Neural cell (in vitro differentiated cells): ENCODE data around the gene RSF1. TPM values are rescaled to one million over a fixed set of nuclear protein-coding genes. Genes with fewer than 3 reads are reported as not detected.

Experiments used
- H2AFZ ChIP-seq: fragments of 200-600, 300-800 bp; sonication (generic), shearing (Covaris generic); 2 replicates; pipeline ENCODE4 v1.6.0; 2014; ENCODE audit warnings: low read depth, mild to moderate bottlenecking, antibody characterized with exemption, low read length, moderate library complexity
- H3F3A ChIP-seq: fragments of 200-600 bp; shearing (Covaris generic); 2 replicates; pipeline ENCODE4 v1.6.1; 2016; ENCODE audit warnings: mild to moderate bottlenecking, moderate library complexity, mixed read lengths, antibody characterized with exemption, low read length; ENCODE audit not compliant: insufficient read depth, poor library complexity, severe bottlenecking
- H3K27ac ChIP-seq: fragments of 200-600, 300-800 bp; sonication (generic), shearing (Covaris generic); 2 replicates; pipeline ENCODE4 v1.5.1; 2014; ENCODE audit warnings: mild to moderate bottlenecking, low read length, moderate library complexity
- H3K27me3 ChIP-seq: fragments of 300-800, 200-600 bp; sonication (generic), shearing (Covaris generic); 2 replicates; pipeline ENCODE4 v1.6.0; 2014; ENCODE audit warnings: mild to moderate bottlenecking, low read depth, low read length, moderate library complexity; ENCODE audit not compliant: insufficient read depth
- H3K36me3 ChIP-seq: fragments of 300-800, 200-600 bp; sonication (generic), shearing (Covaris generic); 2 replicates; pipeline ENCODE4 v1.5.1; 2014; ENCODE audit warnings: mild to moderate bottlenecking, antibody characterized with exemption, low read length, moderate library complexity; ENCODE audit not compliant: insufficient read depth
- H3K4me2 ChIP-seq: fragments of 300-800, 200-600 bp; sonication (generic), shearing (Covaris generic); 2 replicates; pipeline ENCODE4 v1.6.0; 2014; ENCODE audit warnings: mild to moderate bottlenecking, low read length
- H3K4me3 ChIP-seq: fragments of 300-800, 200-600 bp; sonication (generic), shearing (Covaris generic); 2 replicates; pipeline ENCODE4 v1.5.1; 2014; ENCODE audit warnings: mild to moderate bottlenecking, low read length, moderate library complexity
- H3K79me2 ChIP-seq: fragments of 200-600 bp; shearing (Covaris generic); replicated peaks from 2 replicates; pipeline ENCODE4 v1.6.0; 2014; ENCODE audit warnings: mild to moderate bottlenecking, low read length, moderate library complexity; ENCODE audit not compliant: insufficient read depth
- H3K9ac ChIP-seq: fragments of 300-800, 200-600 bp; sonication (generic), shearing (Covaris generic); 2 replicates; pipeline ENCODE4 v1.6.1; 2016; ENCODE audit warnings: mild to moderate bottlenecking, low read length, mixed read lengths
- H3K9me2 ChIP-seq: fragments of 200-600 bp; shearing (Covaris generic); 2 replicates; pipeline ENCODE4 v1.6.1; 2016; ENCODE audit warnings: mild to moderate bottlenecking, low read length, mixed read lengths; ENCODE audit not compliant: insufficient read depth
- H3K9me3 ChIP-seq: fragments of 200-600, 300-800 bp; sonication (generic), shearing (Covaris generic); 2 replicates; pipeline ENCODE4 v1.6.1; 2016; ENCODE audit warnings: mild to moderate bottlenecking, mixed run types, low read length, moderate library complexity, mixed read lengths
- H4K20me1 ChIP-seq: fragments of 200-600 bp; shearing (Covaris generic); 2 replicates; pipeline ENCODE4 v1.6.1; 2016; ENCODE audit warnings: mild to moderate bottlenecking, mixed run types; ENCODE audit not compliant: insufficient read depth
- CTCF ChIP-seq: fragments of 450-650 bp; IDR thresholded peaks from 2 replicates; pipeline ENCODE4 v1.5.1; 2014; ENCODE audit warnings: antibody characterized with exemption, mild to moderate bottlenecking, moderate library complexity; ENCODE audit not compliant: poor library complexity, severe bottlenecking
- EP300 ChIP-seq: fragments of 450-650 bp; conservative IDR thresholded peaks from 2 replicates; pipeline ENCODE4 v1.6.1; 2014; ENCODE audit warnings: antibody characterized with exemption, mild to moderate bottlenecking, moderate library complexity; ENCODE audit not compliant: poor library complexity, severe bottlenecking
- EZH2 ChIP-seq: fragments of 200-600, 300-800 bp; shearing (Covaris generic), sonication (generic); IDR thresholded peaks from 2 replicates; pipeline ENCODE4 v1.6.1; 2014; ENCODE audit warnings: antibody characterized with exemption, low read length, borderline replicate concordance, mild to moderate bottlenecking; ENCODE audit not compliant: insufficient read depth, poor library complexity, severe bottlenecking
- MXI1 ChIP-seq: fragments of 450-650 bp; conservative IDR thresholded peaks from 2 replicates; pipeline ENCODE4 v1.6.1; 2014; ENCODE audit warnings: antibody characterized with exemption, mild to moderate bottlenecking; ENCODE audit not compliant: poor library complexity, severe bottlenecking
- POLR2AphosphoS5 ChIP-seq: IDR thresholded peaks from 2 replicates; pipeline ENCODE4 v1.6.1; 2012
- RAD21 ChIP-seq: fragments of 450-650 bp; conservative IDR thresholded peaks from 2 replicates; pipeline ENCODE4 v1.6.1; 2014; ENCODE audit warnings: antibody characterized with exemption, mild to moderate bottlenecking, moderate library complexity
- REST ChIP-seq: IDR thresholded peaks from 2 replicates; pipeline ENCODE4 v1.6.1; 2012; ENCODE audit warnings: borderline replicate concordance
- SMC3 ChIP-seq: fragments of 450-650 bp; conservative IDR thresholded peaks from 2 replicates; pipeline ENCODE4 v1.6.1; 2014; ENCODE audit warnings: antibody characterized with exemption, mild to moderate bottlenecking, moderate library complexity; ENCODE audit not compliant: poor library complexity
- TAF1 ChIP-seq: IDR thresholded peaks from 2 replicates; pipeline ENCODE4 v1.6.1; 2012; ENCODE audit warnings: low read depth
- polyA plus RNA-seq: library from polyadenylated mRNA; depleted of rRNA; stranded (reverse); fragments of >200 nt; gene quantifications from 2 replicates; pipeline ENCODE4 v1.2.3, GENCODE V29; 2014

Gene RSF1
- polyA plus RNA-seq, 1 donor from 2014 or later: 19.1 TPM

- Histone ChIP-seq H2AFZ (no peak overlapping the region), H3K79me2 (no peaks in the 10 kb centered on the region), H3K36me3 (peaks cover 11% of the 10 kb centered on the region), H3K4me3 (no peak overlapping the region), H3K27ac (no peak overlapping the region), H4K20me1 (no peaks in the 10 kb centered on the region), H3K9me3 (no peaks in the 10 kb centered on the region), H3K9me2 (no peaks in the 10 kb centered on the region), H3F3A (no peaks in the 10 kb centered on the region), H3K9ac (no peak overlapping the region), H3K4me2 (no peak overlapping the region), H3K27me3 (no peaks in the 10 kb centered on the region)
- TF ChIP-seq REST: no peak
- no peak for TF ChIP-seq EP300
- TF ChIP-seq RAD21: no peak
- no peak for TF ChIP-seq TAF1
- TF ChIP-seq SMC3: no peak
- no peak for TF ChIP-seq EZH2
- no peak for TF ChIP-seq MXI1
- TF ChIP-seq CTCF: no peak
- TF ChIP-seq POLR2AphosphoS5: no peak
These were observed 95.1 kb downstream of the RSF1 start for GRCh38 chr11:77725433-77725832.

GRCh38 chr11:77724636-77725035 lies 95.9 kb downstream of the RSF1 start:
- Histone ChIP-seq H3F3A (no peaks in the 10 kb centered on the region), H3K27ac (no peak overlapping the region), H3K4me2 (no peak overlapping the region), H3K4me3 (no peak overlapping the region), H4K20me1 (no peaks in the 10 kb centered on the region), H2AFZ (no peak overlapping the region), H3K79me2 (no peaks in the 10 kb centered on the region), H3K27me3 (no peaks in the 10 kb centered on the region), H3K9ac (no peak overlapping the region), H3K9me3 (no peaks in the 10 kb centered on the region), H3K9me2 (no peaks in the 10 kb centered on the region), H3K36me3 (peaks cover 11% of the 10 kb centered on the region)
- TF ChIP-seq TAF1 (no peak), EP300 (no peak), CTCF (no peak), MXI1 (no peak), POLR2AphosphoS5 (no peak), SMC3 (no peak)
